GM12874 (cell line): Measurements from ENCODE around the gene NEK2.

Experiments
- CTCF ChIP-seq: IDR thresholded peaks from 2 replicates; pipeline ENCODE4 v1.5.1; 2011; ENCODE audit warnings: low read depth, mild to moderate bottlenecking, control low read depth, low read length, moderate library complexity; ENCODE audit not compliant: insufficient read depth

Gene NEK2

GRCh38 chr1:211711315-211711705 lies 35.9 kb upstream of the NEK2 start:
- no peak for TF ChIP-seq CTCF

- TF ChIP-seq CTCF, result no peak
These were observed 35.3 kb upstream of the NEK2 start for GRCh38 chr1:211710566-211711314.

GRCh38 chr1:211708926-211709325 lies 33.5 kb upstream of the NEK2 start:
- TF ChIP-seq CTCF, result no peak

GRCh38 chr1:211708006-211708405 lies 32.6 kb upstream of the NEK2 start:
- no peak for TF ChIP-seq CTCF

GRCh38 chr1:211705467-211706091 lies 30.2 kb upstream of the NEK2 start:
- no peak for TF ChIP-seq CTCF

- TF ChIP-seq CTCF, result no peak
These were observed 29.1 kb upstream of the NEK2 start for GRCh38 chr1:211704543-211704942.

GRCh38 chr1:211703812-211704537 lies 28.6 kb upstream of the NEK2 start:
- TF ChIP-seq CTCF, result no peak
